Vagina (tissue), 2 donors: ENCODE measurements around the gene EMC10. TPM values are rescaled to one million over a fixed set of nuclear protein-coding genes. Genes with fewer than 3 reads are reported as not detected.

Source experiments
- DNase-seq, 2 donors: peaks; one replicate each; pipeline ENCODE4 v3.0.0-alpha.2; 2017; ENCODE audit errors: extremely low spot score in 2 of 2
- H3K27ac ChIP-seq: fragments of 200-600 bp; sonication (generic); one replicate; pipeline ENCODE4 v1.5.1; 2019
- H3K27me3 ChIP-seq: fragments of 200-600 bp; sonication (generic); one replicate; pipeline ENCODE4 v1.5.1; 2019
- H3K36me3 ChIP-seq, 2 donors: fragments of 200-600 bp; sonication (generic); one replicate each; pipeline ENCODE4 v1.5.1; 2017 to 2019
- H3K4me1 ChIP-seq: fragments of 200-600 bp; sonication (generic); one replicate; pipeline ENCODE4 v1.5.1; 2019
- H3K4me3 ChIP-seq, 2 donors: fragments of 200-600 bp; sonication (generic); 1 replicate in 1 of 2; 2 replicates in 1 of 2; pipeline ENCODE4 v1.5.1; 2016 to 2019
- H3K9me3 ChIP-seq: fragments of 200-600 bp; sonication (generic); one replicate; pipeline ENCODE4 v1.5.1; 2019
- CTCF ChIP-seq, 3 experiments: fragments of 450-650 bp in 2 of 3; fragments of 200-600 bp in 1 of 3; sonication (generic) in 1 of 3; IDR thresholded peaks; one replicate each; pipeline ENCODE4 v1.5.1; 2017 to 2019; ENCODE audit warnings: antibody characterized with exemption in 3 of 3, mild to moderate bottlenecking in 2 of 3, moderate library complexity in 2 of 3
- POLR2A ChIP-seq, 2 donors: fragments of 450-650 bp; IDR thresholded peaks; one replicate each; pipeline ENCODE4 v1.6.1; 2017; ENCODE audit warnings: antibody characterized with exemption in 2 of 2, mild to moderate bottlenecking in 2 of 2, moderate library complexity in 2 of 2
- POLR2AphosphoS5 ChIP-seq, 2 donors: sonication (generic); formaldehyde crosslinking; IDR thresholded peaks; one replicate each; pipeline ENCODE4 v1.9.0; 2017; ENCODE audit warnings: antibody characterized with exemption in 2 of 2, mild to moderate bottlenecking in 2 of 2, low read depth in 1 of 2; ENCODE audit not compliant: insufficient read depth in 1 of 2
- intact Hi-C: fragments of 100-400 bp; cut with DNase I; formaldehyde crosslinking; loops from one replicate; pipeline ENCODE4 v1.15.1; 2023
- total RNA-seq: library from RNA; depleted of rRNA; stranded (reverse); fragments of >200 nt; gene quantifications from one replicate; pipeline ENCODE4 v1.2.3, GENCODE V29; 2016

The EMC10 gene
- total RNA-seq, 1 donor from 2014 or later: 33.1 TPM

- Histone ChIP-seq H3K9me3 (no peaks in the 10 kb centered on the region), H3K4me3 (peak overlapping the region in 1 of 2 donors; percentile 47), H3K4me1 (peaks cover 11% of the 10 kb centered on the region), H3K27me3 (no peaks in the 10 kb centered on the region), H3K36me3 (no peaks in the 10 kb centered on the region), H3K27ac (no peak overlapping the region)
- no peak for DNase-seq
- intact Hi-C loops: no loop called here
- no peak for TF ChIP-seq POLR2A (IDR thresholded peaks at IDR 0.05)
- TF ChIP-seq CTCF (IDR thresholded peaks at IDR 0.05): no peak
- TF ChIP-seq POLR2AphosphoS5 (IDR thresholded peaks at IDR 0.05; ENCODE audit: insufficient read depth in 1 of 2, low read depth in 1 of 2): no peak
These were observed 45.4 kb upstream of the EMC10 start for GRCh38 chr19:50430888-50431342.

GRCh38 chr19:50431343-50432220 lies 44.7 kb upstream of the EMC10 start:
- H3K27ac ChIP-seq: peak overlapping the region; percentile 27
- TF ChIP-seq CTCF (IDR thresholded peaks at IDR 0.05) (no peak), POLR2AphosphoS5 (IDR thresholded peaks at IDR 0.05; ENCODE audit: insufficient read depth in 1 of 2, low read depth in 1 of 2) (peak in 1 of 2 donors; percentile 44)
- H3K27me3 ChIP-seq: no peaks in the 10 kb centered on the region
- no peaks in the 10 kb centered on the region for H3K9me3 ChIP-seq
- peak overlapping the region; percentile 46 to 47 for H3K4me3 ChIP-seq
- H3K4me1 ChIP-seq: peaks cover 11% of the 10 kb centered on the region
- H3K36me3 ChIP-seq: no peaks in the 10 kb centered on the region
- intact Hi-C loops: no loop called here
- DNase-seq: no peak

- peaks cover 11% of the 10 kb centered on the region for H3K4me1 ChIP-seq
- DNase-seq: no peak
- H3K4me3 ChIP-seq: peak within 1 kb of the TSS; percentile 46 to 47
- intact Hi-C loops: no loop called here
- no peaks in the 10 kb centered on the region for H3K27me3 ChIP-seq
- no peaks in the 10 kb centered on the region for H3K9me3 ChIP-seq
- H3K27ac ChIP-seq: peak within 1 kb of the TSS; percentile 27
- H3K36me3 ChIP-seq: no peaks in the 10 kb centered on the region
- no peak for TF ChIP-seq CTCF (IDR thresholded peaks at IDR 0.05)
These were observed 43.9 kb upstream of the EMC10 start, which contains the start of gene MYBPC2 for GRCh38 chr19:50432221-50433028. Gene MYBPC2, plus strand, starts transcription at chr19:50432892. Its CDS starts 62 bp downstream, at chr19:50432954.

- H3K4me1 ChIP-seq: peaks cover 11% of the 10 kb centered on the region
- no peak overlapping the region for H3K27ac ChIP-seq
- intact Hi-C loops: no loop called here
- TF ChIP-seq CTCF (IDR thresholded peaks at IDR 0.05) (no peak), POLR2AphosphoS5 (IDR thresholded peaks at IDR 0.05; ENCODE audit: insufficient read depth in 1 of 2, low read depth in 1 of 2) (no peak), POLR2A (IDR thresholded peaks at IDR 0.05) (no peak)
- no peak for DNase-seq
- no peaks in the 10 kb centered on the region for H3K27me3 ChIP-seq
- no peaks in the 10 kb centered on the region for H3K9me3 ChIP-seq
- no peaks in the 10 kb centered on the region for H3K36me3 ChIP-seq
- H3K4me3 ChIP-seq: no peak overlapping the region
These were observed 42.8 kb upstream of the EMC10 start for GRCh38 chr19:50433201-50434180.
